ENCODE measurements around the gene KHNYN.

DNA sequence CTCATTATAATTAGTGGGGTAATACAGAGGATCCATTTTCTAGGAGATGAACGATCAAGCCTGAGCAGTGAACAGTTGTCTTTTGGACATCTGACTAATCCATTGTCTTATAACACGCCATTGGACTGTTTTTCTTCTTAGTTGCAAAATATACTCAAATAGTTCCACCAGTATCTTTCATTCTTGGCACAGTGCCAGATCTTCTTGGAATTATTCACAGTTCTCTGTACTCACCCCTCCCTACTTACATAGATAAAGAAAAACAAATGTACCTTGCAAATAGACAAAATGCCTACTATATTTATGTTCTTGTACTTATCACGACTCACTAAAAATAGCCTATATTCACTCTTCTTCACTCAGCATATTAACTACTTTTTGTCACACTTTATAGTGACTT lies 4.0 kb upstream of the KHNYN start:
- no peak for TF ChIP-seq EZH2 (IDR thresholded peaks at IDR 0.05; ENCODE audit: borderline replicate concordance, low read length)
- TF ChIP-seq, protein P1, sequence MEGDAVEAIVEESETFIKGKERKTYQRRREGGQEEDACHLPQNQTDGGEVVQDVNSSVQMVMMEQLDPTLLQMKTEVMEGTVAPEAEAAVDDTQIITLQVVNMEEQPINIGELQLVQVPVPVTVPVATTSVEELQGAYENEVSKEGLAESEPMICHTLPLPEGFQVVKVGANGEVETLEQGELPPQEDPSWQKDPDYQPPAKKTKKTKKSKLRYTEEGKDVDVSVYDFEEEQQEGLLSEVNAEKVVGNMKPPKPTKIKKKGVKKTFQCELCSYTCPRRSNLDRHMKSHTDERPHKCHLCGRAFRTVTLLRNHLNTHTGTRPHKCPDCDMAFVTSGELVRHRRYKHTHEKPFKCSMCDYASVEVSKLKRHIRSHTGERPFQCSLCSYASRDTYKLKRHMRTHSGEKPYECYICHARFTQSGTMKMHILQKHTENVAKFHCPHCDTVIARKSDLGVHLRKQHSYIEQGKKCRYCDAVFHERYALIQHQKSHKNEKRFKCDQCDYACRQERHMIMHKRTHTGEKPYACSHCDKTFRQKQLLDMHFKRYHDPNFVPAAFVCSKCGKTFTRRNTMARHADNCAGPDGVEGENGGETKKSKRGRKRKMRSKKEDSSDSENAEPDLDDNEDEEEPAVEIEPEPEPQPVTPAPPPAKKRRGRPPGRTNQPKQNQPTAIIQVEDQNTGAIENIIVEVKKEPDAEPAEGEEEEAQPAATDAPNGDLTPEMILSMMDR (conservative IDR thresholded peaks at IDR 0.05 in 1 of 2, IDR thresholded peaks at IDR 0.05 in 1 of 2; ENCODE audit: extremely low read depth in 1 of 2, insufficient read depth in 1 of 2, low read depth in 1 of 2, low read length in 2 of 2): no peak

Measured in mammary epithelial cell (primary cell).